ENCODE measurements around the gene HDAC2. TPM values are rescaled to one million over a fixed set of nuclear protein-coding genes. Genes with fewer than 3 reads are reported as not detected.
"Not testable (repeated sequence)": the region's sequence is repeated elsewhere in the genome, so short reads cannot be mapped to it uniquely, and the experiment has no call there.

Gene HDAC2
- total and polyA plus RNA-seq, 2 donors (not counting 3 experiments of a cell fraction or from before 2014, with no cell fraction given), result 121 to 142 TPM

GRCh38 chr6:113920663-113921267 is 50.2 kb downstream of the HDAC2 start:
- Histone ChIP-seq H3K4me1 (ENCODE audit: control insufficient read depth, extremely low read depth, insufficient read depth, low read length) (peaks cover 19% of the 10 kb centered on the region), H3K27ac (ENCODE audit: insufficient read depth, low read depth, low read length) (no peak overlapping the region), H3K9me3 (replicated peaks; ENCODE audit: control insufficient read depth, insufficient read depth, low read length) (no peaks in the 10 kb centered on the region), H3K9ac (replicated peaks; ENCODE audit: extremely low read depth, insufficient read depth, low read length) (no peak overlapping the region), H3K4me3 (replicated peaks in 1 of 3; ENCODE audit: insufficient read depth in 1 of 3, low read depth in 1 of 3, low read length in 3 of 3) (no peak overlapping the region), H3K9me1 (replicated peaks; ENCODE audit: control insufficient read depth, extremely low read depth, insufficient read depth, low read length) (no peaks in the 10 kb centered on the region), H3K79me2 (ENCODE audit: control insufficient read depth, insufficient read depth, low read length) (no peaks in the 10 kb centered on the region), H4K20me1 (replicated peaks; ENCODE audit: control insufficient read depth, extremely low read depth, insufficient read depth, low read length) (no peaks in the 10 kb centered on the region), H3K27me3 (ENCODE audit: control insufficient read depth in 2 of 2, insufficient read depth in 2 of 2, low read length in 2 of 2) (no peaks in the 10 kb centered on the region), H3K36me3 (ENCODE audit: control insufficient read depth in 2 of 2, extremely low read depth in 1 of 2, insufficient read depth in 2 of 2, low read length in 2 of 2) (no peaks in the 10 kb centered on the region), H2AFZ (ENCODE audit: low read depth, low read length) (peak overlapping the region; percentile 81), H3K4me2 (ENCODE audit: insufficient read depth, low read length) (peak overlapping the region; percentile 49)
- ChIA-PET CTCF (interaction anchor here (1.0 to 1.1 kb wide), 4 partner anchors 11 to 15 kb away, joined by 3 to 5 read pairs (median 4); no protein-coding TSS in a partner anchor), POLR2A (no interaction called here)
- no TSS peak for BruUV-seq (replicated peaks)
- intact Hi-C loops (cut with micrococcal nuclease) (no loop called here), dilution Hi-C loops (cut with MboI; ENCODE audit: extremely low pct_ligation_motif_present, low sequenced_read_pairs) (loop anchor here (25.0 kb wide), 1 partner anchor 908 kb away; no protein-coding TSS in a partner anchor)
- peak; percentile 35 for FAIRE-seq
- peak; percentile 34 for DNase-seq (ENCODE audit: low read depth, low spot score)
- no peak for TF ChIP-seq POLR2A (IDR thresholded peaks at IDR 0.05; ENCODE audit: low read depth, low read length)
- TF ChIP-seq JUN (IDR thresholded peaks at IDR 0.05; ENCODE audit: borderline replicate concordance, insufficient read depth, insufficient read length, low read depth), result no peak
- no peak for TF ChIP-seq POLR2AphosphoS5 (IDR thresholded peaks at IDR 0.05; ENCODE audit: insufficient read depth, low read depth, low read length)

- H4K20me1 ChIP-seq (replicated peaks; ENCODE audit: control insufficient read depth, extremely low read depth, insufficient read depth, low read length); H3K9ac ChIP-seq (replicated peaks; ENCODE audit: extremely low read depth, insufficient read depth, low read length); POLR2A ChIA-PET; DNase-seq (ENCODE audit: low read depth, low spot score); H3K4me1 ChIP-seq (ENCODE audit: control insufficient read depth, extremely low read depth, insufficient read depth, low read length); intact Hi-C loops (cut with micrococcal nuclease); BruUV-seq (replicated peaks); H3K36me3 ChIP-seq (ENCODE audit: control insufficient read depth in 2 of 2, extremely low read depth in 1 of 2, insufficient read depth in 2 of 2, low read length in 2 of 2); H3K4me2 ChIP-seq (ENCODE audit: insufficient read depth, low read length); H3K4me3 ChIP-seq (replicated peaks in 1 of 3; ENCODE audit: insufficient read depth in 1 of 3, low read depth in 1 of 3, low read length in 3 of 3); H3K27ac ChIP-seq (ENCODE audit: insufficient read depth, low read depth, low read length); H2AFZ ChIP-seq (ENCODE audit: low read depth, low read length); H3K9me3 ChIP-seq (replicated peaks; ENCODE audit: control insufficient read depth, insufficient read depth, low read length); FAIRE-seq; H3K79me2 ChIP-seq (ENCODE audit: control insufficient read depth, insufficient read depth, low read length); H3K9me1 ChIP-seq (replicated peaks; ENCODE audit: control insufficient read depth, extremely low read depth, insufficient read depth, low read length); H3K27me3 ChIP-seq (ENCODE audit: control insufficient read depth in 2 of 2, insufficient read depth in 2 of 2, low read length in 2 of 2): not testable (repeated sequence)
- CTCF ChIA-PET, result interaction anchor here (1.5 to 5.0 kb wide), 6 partner anchors 31 to 1615 kb away, joined by 4 to 42 read pairs (median 12); no protein-coding TSS in a partner anchor
- dilution Hi-C loops (cut with MboI; ENCODE audit: extremely low pct_ligation_motif_present, low sequenced_read_pairs), result loop anchor here (25.0 kb wide), 1 partner anchor 898 kb away; no protein-coding TSS in a partner anchor
These were observed 60.7 kb downstream of the HDAC2 start for GRCh38 chr6:113910285-113910684.

Measured in endothelial cell of umbilical vein (primary cell).